Activated CD8-positive, alpha-beta memory T cell treated with anti-CD3 and anti-CD28 coated beads for 24 hours (primary cell): ENCODE data around the gene NTMT1.

Source experiments
- DNase-seq: peaks from one replicate; pipeline ENCODE4 v3.0.0-alpha.2; 2020

Gene NTMT1

GRCh38 chr9:129637673-129638439 is 11.9 kb downstream of the NTMT1 start:
- DNase-seq, result no peak

GRCh38 chr9:129639034-129639630 is 13.2 kb downstream of the NTMT1 start:
- no peak for DNase-seq

GRCh38 chr9:129639756-129640085 is 13.8 kb downstream of the NTMT1 start:
- no peak for DNase-seq

- no peak for DNase-seq
Observed at GRCh38 chr9:129640086-129640870, 14.3 kb downstream of the NTMT1 start.

GRCh38 chr9:129640871-129641749 is 15.1 kb downstream of the NTMT1 start:
- DNase-seq, result no peak

GRCh38 chr9:129641750-129642585 is 16.0 kb downstream of the NTMT1 start, which contains the start of gene ASB6:
ASB6 (minus strand) TSS chr9:129642151; CDS start chr9:129641999, 152 bp downstream.
- peak; percentile 100 for DNase-seq

- no peak for DNase-seq
Observed at GRCh38 chr9:129643706-129644105, 17.7 kb downstream of the NTMT1 start.

- DNase-seq, result no peak
Observed at GRCh38 chr9:129644365-129644764, 18.4 kb downstream of the NTMT1 start.

- no peak for DNase-seq
Observed at GRCh38 chr9:129644902-129645301, 18.9 kb downstream of the NTMT1 start.

- no peak for DNase-seq
Observed at GRCh38 chr9:129646252-129646651, 20.3 kb downstream of the NTMT1 start.

- no peak for DNase-seq
Observed at GRCh38 chr9:129646654-129647053, 20.7 kb downstream of the NTMT1 start.

GRCh38 chr9:129647635-129648034 is 21.7 kb downstream of the NTMT1 start:
- no peak for DNase-seq

- no peak for DNase-seq
Observed at GRCh38 chr9:129648092-129648763, 22.3 kb downstream of the NTMT1 start.

GRCh38 chr9:129648764-129649115 is 22.8 kb downstream of the NTMT1 start:
- no peak for DNase-seq

- no peak for DNase-seq
Observed at GRCh38 chr9:129649726-129650679, 24.0 kb downstream of the NTMT1 start.

GRCh38 chr9:129650680-129651235 is 24.8 kb downstream of the NTMT1 start:
- no peak for DNase-seq

GRCh38 chr9:129653823-129654553 is 28.0 kb downstream of the NTMT1 start:
- no peak for DNase-seq

- no peak for DNase-seq
Observed at GRCh38 chr9:129654554-129655040, 28.6 kb downstream of the NTMT1 start.

- DNase-seq, result no peak
Observed at GRCh38 chr9:129655154-129655553, 29.2 kb downstream of the NTMT1 start.
